Measurements from ENCODE around the gene TOR2A.

TOR2A gene

DNA sequence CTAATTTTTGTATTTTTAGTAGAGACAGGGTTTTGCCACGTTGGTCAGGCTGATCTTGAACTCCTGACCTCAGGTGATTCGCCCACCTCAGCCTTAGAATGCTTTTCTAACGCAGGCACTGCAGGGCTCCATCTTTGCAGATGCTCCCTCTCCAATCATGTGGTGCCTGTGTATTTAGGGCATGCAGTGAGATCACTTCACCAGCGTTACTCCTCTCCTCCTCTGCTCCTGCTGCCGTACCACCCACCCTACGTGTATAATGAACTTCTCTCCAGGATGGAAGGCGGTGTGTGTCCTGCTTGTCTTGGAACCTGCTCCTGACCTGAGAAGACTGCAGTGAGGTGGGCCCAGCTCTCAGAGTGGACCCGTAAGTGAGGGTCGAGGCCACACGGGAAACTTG, 42.0 kb downstream of the TOR2A start:
- Histone ChIP-seq H3K9ac (ENCODE audit: low read depth, low read length) (no peak overlapping the region), H3K4me3 (ENCODE audit: low read length) (no peak overlapping the region), H3K27ac (ENCODE audit: low read depth, low read length) (no peak overlapping the region), H3K27me3 (ENCODE audit: insufficient read depth, low read length) (no peaks in the 10 kb centered on the region), H3K4me1 (ENCODE audit: insufficient read depth, low read length) (no peaks in the 10 kb centered on the region), H3K36me3 (ENCODE audit: insufficient read depth, low read length) (peaks cover 14% of the 10 kb centered on the region), H3K9me3 (ENCODE audit: insufficient read depth, low read depth, low read length) (no peaks in the 10 kb centered on the region)
- 93% methylated on average over 10 of the region's 10 CpGs for WGBS

GRCh38 chr9:127692071-127692470, 43.0 kb downstream of the TOR2A start:
- Histone ChIP-seq H3K27ac (ENCODE audit: low read depth, low read length) (no peak overlapping the region), H3K36me3 (ENCODE audit: insufficient read depth, low read length) (peaks cover 17% of the 10 kb centered on the region), H3K27me3 (ENCODE audit: insufficient read depth, low read length) (no peaks in the 10 kb centered on the region), H3K4me1 (ENCODE audit: insufficient read depth, low read length) (no peaks in the 10 kb centered on the region), H3K4me3 (ENCODE audit: low read length) (no peak overlapping the region), H3K9ac (ENCODE audit: low read depth, low read length) (no peak overlapping the region), H3K9me3 (ENCODE audit: insufficient read depth, low read depth, low read length) (no peaks in the 10 kb centered on the region)
- WGBS: 93% methylated on average over 20 of the region's 20 CpGs

GRCh38 chr9:127690735-127691134, 44.4 kb downstream of the TOR2A start:
- no peak overlapping the region for H3K27ac ChIP-seq (ENCODE audit: low read depth, low read length)
- no peaks in the 10 kb centered on the region for H3K4me1 ChIP-seq (ENCODE audit: insufficient read depth, low read length)
- H3K4me3 ChIP-seq (ENCODE audit: low read length): no peak overlapping the region
- WGBS: 94% methylated on average over 10 of the region's 10 CpGs
- H3K9ac ChIP-seq (ENCODE audit: low read depth, low read length): no peak overlapping the region
- no peaks in the 10 kb centered on the region for H3K27me3 ChIP-seq (ENCODE audit: insufficient read depth, low read length)
- peaks cover 17% of the 10 kb centered on the region for H3K36me3 ChIP-seq (ENCODE audit: insufficient read depth, low read length)
- no peaks in the 10 kb centered on the region for H3K9me3 ChIP-seq (ENCODE audit: insufficient read depth, low read depth, low read length)

GRCh38 chr9:127689329-127690000, 45.6 kb downstream of the TOR2A start:
- 92% methylated on average over 13 of the region's 13 CpGs for WGBS
- H3K4me3 ChIP-seq (ENCODE audit: low read length): no peak overlapping the region
- no peak overlapping the region for H3K9ac ChIP-seq (ENCODE audit: low read depth, low read length)
- no peaks in the 10 kb centered on the region for H3K4me1 ChIP-seq (ENCODE audit: insufficient read depth, low read length)
- H3K27ac ChIP-seq (ENCODE audit: low read depth, low read length): no peak overlapping the region
- H3K27me3 ChIP-seq (ENCODE audit: insufficient read depth, low read length): no peaks in the 10 kb centered on the region
- no peaks in the 10 kb centered on the region for H3K9me3 ChIP-seq (ENCODE audit: insufficient read depth, low read depth, low read length)
- H3K36me3 ChIP-seq (ENCODE audit: insufficient read depth, low read length): peaks cover 17% of the 10 kb centered on the region

DNA sequence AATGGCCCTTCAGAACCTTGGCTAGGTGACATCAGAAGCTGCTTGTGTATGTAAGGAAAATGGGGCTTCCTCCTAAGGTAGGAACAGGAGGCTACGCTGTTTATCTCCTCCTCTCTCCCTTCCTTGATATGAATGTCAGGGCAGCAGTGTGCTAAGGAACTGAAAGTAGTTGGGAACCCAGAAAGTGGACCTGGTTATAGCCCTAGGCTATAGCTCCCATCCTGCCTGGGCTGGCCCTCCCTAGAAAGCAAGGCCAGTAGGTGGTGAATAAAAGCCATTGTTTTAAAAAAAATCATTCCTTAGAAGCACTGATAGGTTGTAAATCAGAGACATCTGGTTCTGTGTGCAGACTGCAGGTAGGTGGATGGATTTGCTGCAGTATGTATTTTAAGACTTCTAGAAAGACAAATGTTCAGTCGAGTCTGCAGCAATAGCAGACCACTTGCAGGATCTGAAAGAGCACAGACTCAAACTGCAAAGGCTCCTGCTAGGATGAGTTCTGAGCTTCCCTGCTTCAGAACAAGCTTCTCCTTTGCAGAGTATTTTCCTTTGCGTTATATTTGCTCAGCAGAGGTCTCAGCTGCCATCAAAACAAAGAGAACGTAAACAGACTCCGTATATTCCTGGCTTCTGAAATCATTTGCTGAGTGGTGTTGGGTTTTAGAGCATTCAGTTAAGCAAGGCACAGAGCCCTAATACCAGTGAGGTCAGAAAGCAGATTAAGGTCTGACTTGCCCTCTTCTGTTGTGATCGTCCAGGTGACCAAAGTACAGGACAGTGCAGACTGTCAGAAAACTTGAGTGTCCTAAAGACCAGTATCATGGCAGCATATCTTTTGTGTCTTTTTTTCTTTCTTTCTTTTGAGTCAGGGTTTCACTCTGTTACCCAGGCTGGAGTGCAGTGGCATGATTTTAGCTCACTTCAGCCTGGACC, 48.4 kb downstream of the TOR2A start:
- H3K36me3 ChIP-seq (ENCODE audit: insufficient read depth, low read length): peaks cover 39% of the 10 kb centered on the region
- no peaks in the 10 kb centered on the region for H3K27me3 ChIP-seq (ENCODE audit: insufficient read depth, low read length)
- H3K4me1 ChIP-seq (ENCODE audit: insufficient read depth, low read length): no peaks in the 10 kb centered on the region
- no peak overlapping the region for H3K9ac ChIP-seq (ENCODE audit: low read depth, low read length)
- no peak overlapping the region for H3K4me3 ChIP-seq (ENCODE audit: low read length)
- H3K27ac ChIP-seq (ENCODE audit: low read depth, low read length): no peak overlapping the region
- 93% methylated on average over 6 of the region's 6 CpGs for WGBS
- no peaks in the 10 kb centered on the region for H3K9me3 ChIP-seq (ENCODE audit: insufficient read depth, low read depth, low read length)

DNA sequence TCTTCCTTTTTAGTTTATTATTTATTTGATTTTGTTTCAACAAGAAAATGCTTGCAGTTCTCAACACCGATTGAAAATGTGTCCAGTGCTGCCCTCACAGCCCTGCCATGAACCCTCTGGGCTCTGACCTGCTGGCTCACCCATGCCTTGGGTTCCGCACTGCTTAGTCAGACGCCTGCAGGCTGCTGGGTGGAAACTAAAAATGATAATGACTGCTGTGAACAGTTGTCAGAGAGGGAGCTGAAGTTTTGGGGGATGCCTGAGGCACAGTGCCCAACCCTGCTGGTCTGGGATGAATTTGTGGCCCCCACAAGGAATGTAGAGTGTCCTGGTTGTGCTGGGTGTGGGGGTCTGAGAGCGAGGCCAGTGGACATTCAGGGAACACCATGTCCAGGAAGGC, 50.5 kb downstream of the TOR2A start:
- H3K9me3 ChIP-seq (ENCODE audit: insufficient read depth, low read depth, low read length): no peaks in the 10 kb centered on the region
- no peak overlapping the region for H3K4me3 ChIP-seq (ENCODE audit: low read length)
- no peak overlapping the region for H3K27ac ChIP-seq (ENCODE audit: low read depth, low read length)
- H3K9ac ChIP-seq (ENCODE audit: low read depth, low read length): no peak overlapping the region
- WGBS: 85% methylated on average over 4 of the region's 4 CpGs
- H3K27me3 ChIP-seq (ENCODE audit: insufficient read depth, low read length): no peaks in the 10 kb centered on the region
- H3K36me3 ChIP-seq (ENCODE audit: insufficient read depth, low read length): peaks cover 51% of the 10 kb centered on the region
- H3K4me1 ChIP-seq (ENCODE audit: insufficient read depth, low read length): no peaks in the 10 kb centered on the region

- Histone ChIP-seq H3K27ac (ENCODE audit: low read depth, low read length) (no peak overlapping the region), H3K36me3 (ENCODE audit: insufficient read depth, low read length) (peaks cover 46% of the 10 kb centered on the region), H3K27me3 (ENCODE audit: insufficient read depth, low read length) (no peaks in the 10 kb centered on the region)
Measured at GRCh38 chr9:127683723-127684122, 51.4 kb downstream of the TOR2A start.

GRCh38 chr9:127682351-127683136, 52.5 kb downstream of the TOR2A start:
- WGBS: 95% methylated on average over 23 of the region's 23 CpGs
- no peak overlapping the region for H3K4me3 ChIP-seq (ENCODE audit: low read length)
- no peaks in the 10 kb centered on the region for H3K27me3 ChIP-seq (ENCODE audit: insufficient read depth, low read length)
- no peak overlapping the region; the same call in 1 of the 2 replicates for H3K9ac ChIP-seq (ENCODE audit: low read depth, low read length)
- no peaks in the 10 kb centered on the region for H3K9me3 ChIP-seq (ENCODE audit: insufficient read depth, low read depth, low read length)
- no peak overlapping the region for H3K27ac ChIP-seq (ENCODE audit: low read depth, low read length)
- H3K4me1 ChIP-seq (ENCODE audit: insufficient read depth, low read length): no peaks in the 10 kb centered on the region
- peaks cover 50% of the 10 kb centered on the region for H3K36me3 ChIP-seq (ENCODE audit: insufficient read depth, low read length)

More at GRCh38 chr9:127683723-127684122, 51.4 kb downstream of the TOR2A start:
- Histone ChIP-seq H3K4me3 (ENCODE audit: low read length) (no peak overlapping the region), H3K9ac (ENCODE audit: low read depth, low read length) (no peak overlapping the region), H3K9me3 (ENCODE audit: insufficient read depth, low read depth, low read length) (no peaks in the 10 kb centered on the region), H3K4me1 (ENCODE audit: insufficient read depth, low read length) (no peaks in the 10 kb centered on the region)
- WGBS: 92% methylated on average over 5 of the region's 5 CpGs

Measured in HUES64 (cell line).